GDM1 (cell line): ENCODE measurements around the gene UNC5B.

ENCODE experiments used
- DNase-seq: peaks from one replicate; lab custom pipeline; 2025; lab: John Stamatoyannopoulos, UW

UNC5B gene

GRCh38 chr10:71300555-71301370 is 88.4 kb downstream of the UNC5B start:
- DNase-seq: no peak

GRCh38 chr10:71301371-71301916 is 89.1 kb downstream of the UNC5B start:
- DNase-seq: no peak

- DNase-seq: no peak
These were observed 90.1 kb downstream of the UNC5B start for GRCh38 chr10:71302451-71302850.

DNA sequence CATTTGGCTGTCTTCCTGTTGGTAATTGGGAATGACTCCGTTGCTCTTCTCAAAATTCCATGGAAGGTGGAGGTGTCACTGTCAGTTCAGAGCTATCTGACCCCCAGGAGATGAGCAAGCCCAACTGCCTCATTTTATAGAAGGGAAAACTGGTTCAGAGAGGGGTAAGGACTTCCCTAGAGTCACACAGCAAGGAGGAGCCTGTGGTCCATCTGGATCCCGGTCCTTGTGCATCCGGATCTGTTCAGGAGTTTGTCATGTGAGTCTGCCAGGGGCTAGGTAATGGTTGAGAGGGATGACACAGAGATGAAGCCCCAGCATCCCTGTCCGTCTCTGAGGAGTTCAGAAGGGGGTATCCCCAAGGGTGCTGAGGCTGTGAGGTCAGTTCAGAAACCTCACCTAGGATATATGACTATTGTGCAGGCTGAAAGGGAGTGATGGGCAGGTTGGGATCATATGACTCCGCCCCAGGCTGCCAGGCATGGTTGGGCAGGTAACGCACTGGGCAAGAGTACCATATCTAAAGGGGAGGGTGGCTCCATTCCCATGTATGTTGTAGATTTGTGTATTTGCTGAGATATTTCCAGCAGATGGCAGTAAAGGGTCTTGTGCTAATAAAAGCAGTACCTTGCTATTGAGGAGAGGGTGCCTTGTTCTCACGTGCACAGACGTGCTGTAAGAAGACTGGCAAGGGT is 90.7 kb downstream of the UNC5B start:
- peak; percentile 46 for DNase-seq

DNA sequence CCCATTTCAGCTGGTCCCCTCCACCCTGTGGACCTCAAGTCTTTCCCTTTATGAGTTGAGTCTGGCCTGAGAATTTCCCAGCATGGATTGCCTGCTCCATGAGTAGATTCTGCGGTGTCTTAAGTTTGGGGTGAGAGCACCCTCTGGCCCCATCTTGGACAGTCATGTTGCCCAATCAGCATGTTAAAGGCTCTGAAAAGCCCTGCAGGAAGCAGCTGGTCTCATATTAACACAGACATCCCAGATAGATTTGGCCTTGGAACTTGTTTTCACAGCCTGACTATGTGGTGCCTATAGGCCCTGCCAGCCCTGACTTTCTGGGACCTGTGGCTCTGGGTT is 91.2 kb downstream of the UNC5B start:
- DNase-seq: no peak

DNA sequence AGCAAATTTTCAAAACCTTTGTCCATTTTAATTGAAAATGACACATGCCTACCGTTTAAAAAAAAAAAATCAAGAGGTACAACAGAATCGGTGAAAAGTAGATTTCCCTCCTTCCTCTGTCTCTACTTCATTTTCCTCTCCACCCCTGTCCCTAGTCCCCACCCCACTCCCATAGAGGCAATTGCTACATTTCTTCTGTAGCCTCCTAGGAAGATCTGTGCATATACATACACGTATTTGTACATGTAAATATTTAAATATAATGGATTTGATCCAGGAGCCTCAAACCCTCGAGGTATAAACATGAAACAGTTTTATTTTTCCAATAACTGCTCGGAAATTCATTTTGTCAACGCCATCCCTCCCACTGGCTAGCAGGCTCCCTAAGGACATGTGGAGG is 92.5 kb downstream of the UNC5B start:
- DNase-seq: no peak

DNA sequence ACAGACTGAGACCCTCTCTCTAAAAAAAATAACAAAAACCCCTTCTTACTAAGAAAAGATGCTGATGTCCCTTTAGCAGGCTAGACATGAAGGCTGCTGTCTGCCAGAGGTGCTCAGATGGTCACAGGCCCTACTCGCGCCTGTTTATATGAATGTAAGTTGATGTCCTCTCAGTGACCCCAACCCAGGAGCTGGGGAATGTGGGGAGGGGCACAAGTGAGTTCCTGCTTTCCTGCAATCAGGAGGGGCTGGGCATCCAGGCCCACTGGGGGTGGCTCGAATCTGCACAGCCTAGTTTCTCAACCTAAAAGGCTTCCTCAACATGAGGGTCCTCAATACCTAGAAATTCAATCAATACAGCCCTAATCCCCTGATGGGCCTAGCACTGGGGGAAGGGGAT is 94.6 kb downstream of the UNC5B start:
- DNase-seq: no peak

DNA sequence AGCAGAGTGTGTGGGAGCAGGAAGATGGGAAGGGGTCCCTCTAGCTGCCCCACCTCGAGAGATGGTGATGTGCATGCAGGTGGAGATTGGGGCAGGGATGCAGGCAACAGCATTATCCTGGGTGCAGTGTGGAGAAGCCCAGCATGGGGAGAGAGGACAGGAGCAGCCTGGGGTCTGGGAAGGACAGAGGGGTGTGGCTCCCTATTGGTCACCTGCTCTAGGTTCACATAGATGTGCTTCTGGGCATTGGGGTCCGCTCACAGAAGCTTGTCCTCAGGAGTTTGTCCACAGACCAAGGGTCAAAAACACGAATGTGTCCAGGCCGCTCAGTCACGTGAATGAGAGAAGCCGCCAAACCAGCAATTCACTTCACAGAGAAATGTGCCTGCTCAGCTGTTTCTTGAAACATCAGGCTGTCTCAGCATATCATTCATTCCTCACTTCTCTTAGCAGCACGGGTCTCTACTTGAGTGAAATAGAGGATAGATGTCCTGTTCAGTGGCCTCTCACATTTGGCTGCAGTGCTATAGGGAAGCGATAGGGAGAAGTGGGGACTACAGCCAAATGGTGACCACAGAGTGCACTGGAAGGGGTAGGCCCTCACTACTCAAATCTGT is 95.2 kb downstream of the UNC5B start:
- DNase-seq: no peak

DNA sequence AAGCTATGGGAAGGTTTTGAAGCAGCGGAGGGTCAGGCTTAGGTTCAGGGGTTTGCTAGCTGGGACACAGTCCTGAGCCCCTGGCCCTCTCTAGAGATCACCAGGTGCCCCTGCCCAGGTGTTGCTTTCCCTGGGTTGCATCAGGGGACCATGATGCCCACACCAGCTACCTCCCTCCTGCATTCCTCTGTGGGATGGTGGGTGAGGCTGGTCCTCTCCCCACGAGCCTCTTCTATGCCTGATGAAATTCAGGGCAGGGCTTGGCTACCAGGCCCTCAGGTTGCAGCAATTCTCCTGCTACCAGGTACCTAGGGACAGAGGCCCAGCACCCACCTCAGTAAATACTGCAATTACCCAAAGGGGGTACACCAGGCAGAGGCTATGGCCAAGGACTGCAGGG is 95.9 kb downstream of the UNC5B start:
- DNase-seq: no peak

GRCh38 chr10:71308985-71309384 is 96.6 kb downstream of the UNC5B start:
- DNase-seq: no peak

- DNase-seq: no peak
These were observed 97.5 kb downstream of the UNC5B start for GRCh38 chr10:71309919-71310318.

DNA sequence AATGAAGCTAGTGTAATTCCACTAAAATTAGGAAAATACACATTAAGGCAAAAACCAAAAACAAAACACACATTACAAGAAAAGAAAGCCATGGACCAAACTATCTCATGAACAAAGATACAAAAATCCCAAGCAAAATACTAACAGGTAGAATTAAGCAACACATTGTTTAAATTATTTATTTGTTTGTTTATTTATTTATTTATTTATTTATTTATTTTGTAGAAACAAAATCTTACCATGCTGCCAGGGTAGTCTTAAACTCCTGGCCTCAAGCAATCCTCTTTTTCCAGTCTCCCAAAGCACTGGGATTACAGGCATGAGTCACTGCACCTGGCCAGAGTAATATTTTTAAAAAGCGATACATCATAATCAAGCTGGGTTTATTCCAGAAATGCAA is 99.8 kb downstream of the UNC5B start:
- DNase-seq: no peak

DNA sequence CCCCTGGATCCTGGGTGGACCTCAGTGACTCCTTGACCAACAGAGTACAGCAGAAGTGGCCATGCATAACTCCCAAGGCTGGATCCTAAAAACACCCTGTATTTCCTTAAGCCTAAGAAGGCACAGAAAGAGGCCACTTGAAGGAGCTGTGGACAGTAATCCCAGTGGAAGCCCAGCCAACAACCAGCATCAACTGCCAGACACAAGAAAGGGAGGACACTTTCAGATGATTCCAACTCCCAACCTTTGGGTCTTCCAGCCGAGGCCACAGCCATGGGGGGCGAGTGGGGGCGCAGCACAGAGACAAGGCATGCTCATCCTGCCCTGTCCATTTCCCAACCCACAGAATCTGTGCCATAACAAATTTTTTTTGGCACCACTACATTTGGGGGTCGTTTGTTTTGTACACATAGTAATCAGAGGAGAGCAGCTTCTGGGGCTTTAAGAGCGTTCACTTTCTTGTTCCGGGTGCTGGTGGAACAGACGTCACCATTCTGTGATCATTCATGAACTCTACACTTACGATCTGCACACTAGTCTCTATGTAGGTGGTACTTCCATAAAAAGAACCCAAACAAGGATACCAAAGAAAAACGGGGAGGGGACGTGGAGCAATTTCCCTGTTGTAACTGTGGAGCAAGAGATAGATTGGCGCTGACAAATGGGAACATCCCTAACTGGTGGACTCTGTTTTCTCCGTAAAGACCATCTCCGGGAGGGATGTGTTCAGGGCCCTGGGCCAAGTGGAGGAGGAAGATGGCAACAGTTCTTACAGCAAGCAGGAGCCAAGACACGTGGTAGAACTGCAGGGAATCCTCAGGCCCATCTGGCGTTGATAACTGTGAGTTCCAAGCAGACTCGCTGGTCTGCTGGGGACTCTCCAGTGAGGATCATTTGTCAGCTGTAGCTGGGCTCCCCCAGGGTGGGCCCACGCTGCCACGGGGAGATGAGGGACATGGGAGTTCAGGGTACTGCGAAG is 100.7 kb downstream of the UNC5B start:
- DNase-seq: no peak

GRCh38 chr10:71314028-71314693 is 101.8 kb downstream of the UNC5B start:
- DNase-seq: peak; percentile 16

GRCh38 chr10:71314694-71315225 is 102.4 kb downstream of the UNC5B start:
- no peak for DNase-seq

GRCh38 chr10:71316056-71316785 is 103.9 kb downstream of the UNC5B start:
- DNase-seq: peak; percentile 31

DNA sequence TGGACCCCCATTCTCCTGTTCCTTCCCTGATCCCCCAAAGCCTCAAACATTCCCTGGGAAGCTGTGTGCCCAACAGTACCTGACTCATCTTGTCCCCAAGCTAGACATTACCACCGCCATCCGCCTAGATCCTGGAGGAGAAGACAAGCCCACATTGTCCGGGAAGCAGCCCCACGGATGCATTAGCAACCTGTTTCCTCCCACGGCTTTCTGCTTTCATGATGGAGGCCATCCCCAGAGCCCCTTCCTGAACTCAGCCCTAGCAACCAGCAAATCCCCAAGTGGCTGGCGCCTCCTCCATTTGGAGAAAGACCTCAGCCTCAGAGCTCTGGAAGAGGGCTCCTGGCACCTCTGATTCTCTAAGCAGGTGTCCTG is 104.4 kb downstream of the UNC5B start:
- DNase-seq: no peak

- no peak for DNase-seq
These were observed 105.4 kb downstream of the UNC5B start for GRCh38 chr10:71317739-71318138.

- peak; percentile 75 for DNase-seq
These were observed 106.9 kb downstream of the UNC5B start, which contains the start of gene SLC29A3 for GRCh38 chr10:71319042-71319799. Gene SLC29A3, plus strand, starts transcription at chr10:71319259. Its CDS starts 51 bp downstream, at chr10:71319310.
